C4-2B (cell line): ENCODE measurements around the gene ELN.

ENCODE experiments used
- CTCF ChIP-seq: fragments of 450-650 bp; conservative IDR thresholded peaks from 2 replicates; pipeline ENCODE4 v1.5.1; 2017; ENCODE audit warnings: mild to moderate bottlenecking
- ZFX ChIP-seq: fragments of 450-650 bp; IDR thresholded peaks from 2 replicates; pipeline ENCODE4 v1.6.1; 2017

DNA sequence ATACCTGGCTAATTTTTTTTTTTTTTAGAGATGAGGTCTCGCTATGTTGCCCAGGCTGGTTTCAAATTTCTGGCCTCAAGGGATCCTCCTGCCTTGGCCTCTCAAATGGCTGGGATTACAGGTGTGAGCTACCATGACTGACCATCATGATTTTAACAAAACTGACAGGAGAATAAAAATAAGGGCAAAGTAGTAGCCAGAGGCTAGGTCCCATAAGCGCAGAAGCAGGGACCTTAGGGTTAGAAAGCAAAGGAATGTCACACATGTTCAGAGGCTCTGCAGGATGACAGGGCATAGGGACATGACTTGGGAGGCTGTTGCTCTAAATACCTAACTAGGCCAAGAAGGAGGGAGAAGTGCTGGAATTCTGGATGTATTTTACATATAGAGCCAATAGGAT, 50.5 kb downstream of the ELN start:
- TF ChIP-seq CTCF (no peak), ZFX (no peak)
